OCI-M1 (cell line): Measurements from ENCODE around the gene BICC1.

ENCODE experiments used
- DNase-seq: peaks from one replicate; lab custom pipeline; 2025; lab: John Stamatoyannopoulos, UW

The BICC1 gene

GRCh38 chr10:58820861-58821751, 308.4 kb downstream of the BICC1 start:
- no peak for DNase-seq

- DNase-seq, result no peak
These were observed 309.0 kb downstream of the BICC1 start for GRCh38 chr10:58821752-58822056.

- no peak for DNase-seq
These were observed 311.3 kb downstream of the BICC1 start for GRCh38 chr10:58823983-58824382.

GRCh38 chr10:58824396-58824795, 311.7 kb downstream of the BICC1 start:
- DNase-seq, result no peak

- peak; percentile 17 for DNase-seq
These were observed 314.0 kb downstream of the BICC1 start for GRCh38 chr10:58826694-58827093.

- DNase-seq, result no peak
These were observed 314.7 kb downstream of the BICC1 start for GRCh38 chr10:58827381-58827780.

GRCh38 chr10:58829839-58830238, 317.2 kb downstream of the BICC1 start:
- no peak for DNase-seq

GRCh38 chr10:58830697-58831096, 318.0 kb downstream of the BICC1 start:
- no peak for DNase-seq

- no peak for DNase-seq
These were observed 321.3 kb downstream of the BICC1 start for GRCh38 chr10:58833771-58834561.

- DNase-seq, result no peak
These were observed 323.6 kb downstream of the BICC1 start for GRCh38 chr10:58836176-58836700.

- no peak for DNase-seq
These were observed 324.4 kb downstream of the BICC1 start for GRCh38 chr10:58836991-58837575.

GRCh38 chr10:58837826-58838225, 325.2 kb downstream of the BICC1 start:
- DNase-seq, result no peak

GRCh38 chr10:58838561-58839208, 326.0 kb downstream of the BICC1 start:
- DNase-seq, result no peak

- no peak for DNase-seq
These were observed 327.1 kb downstream of the BICC1 start for GRCh38 chr10:58839771-58840170.

GRCh38 chr10:58840840-58841435, 328.3 kb downstream of the BICC1 start:
- DNase-seq, result no peak

- DNase-seq, result no peak
These were observed 330.2 kb downstream of the BICC1 start for GRCh38 chr10:58842860-58843376.

GRCh38 chr10:58843760-58844159, 331.1 kb downstream of the BICC1 start:
- no peak for DNase-seq

GRCh38 chr10:58844680-58845079, 332.0 kb downstream of the BICC1 start:
- DNase-seq, result no peak

GRCh38 chr10:58846856-58847255, 334.2 kb downstream of the BICC1 start:
- DNase-seq, result no peak

- no peak for DNase-seq
These were observed 338.9 kb downstream of the BICC1 start for GRCh38 chr10:58851606-58852005.

GRCh38 chr10:58853668-58854067, 341.0 kb downstream of the BICC1 start:
- DNase-seq, result no peak
